GM19328 (cell line): ENCODE data around the gene CCDC141.

Experiments
- ATAC-seq: cut with Tn5 transposase; IDR thresholded peaks from one replicate; pipeline ENCODE4 v1.9.1; 2021; ENCODE audit warnings: mild to moderate bottlenecking, moderate library complexity; ENCODE audit not compliant: unreplicated experiment

Gene CCDC141

DNA sequence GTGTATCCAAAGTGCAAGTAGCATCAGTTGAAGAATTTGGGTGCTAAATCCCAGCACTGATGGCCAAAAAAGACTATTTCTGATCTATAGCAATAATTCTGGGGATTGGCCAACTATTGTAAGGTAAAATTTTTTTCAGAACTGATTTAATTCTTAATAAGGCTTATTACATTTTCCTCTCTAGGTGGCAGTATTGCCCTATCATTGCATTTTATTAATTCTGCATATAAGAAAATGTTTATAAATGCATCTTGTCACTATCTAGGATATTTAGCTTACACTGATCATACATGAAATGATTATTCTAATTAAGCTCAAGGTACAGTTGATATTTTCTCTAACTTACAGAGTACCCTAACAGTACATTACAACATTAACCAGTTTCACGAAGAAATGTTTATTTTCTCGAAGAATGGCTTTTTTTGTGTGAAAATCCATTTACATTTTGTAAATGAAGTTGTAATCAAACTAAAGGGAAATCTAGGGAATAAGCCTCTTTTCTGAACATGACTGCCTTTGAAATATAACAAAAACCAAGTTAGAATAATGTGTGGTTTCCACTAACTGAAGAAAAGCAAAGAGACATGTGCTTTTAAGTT lies 253.8 kb downstream of the CCDC141 start:
- ATAC-seq: no peak

DNA sequence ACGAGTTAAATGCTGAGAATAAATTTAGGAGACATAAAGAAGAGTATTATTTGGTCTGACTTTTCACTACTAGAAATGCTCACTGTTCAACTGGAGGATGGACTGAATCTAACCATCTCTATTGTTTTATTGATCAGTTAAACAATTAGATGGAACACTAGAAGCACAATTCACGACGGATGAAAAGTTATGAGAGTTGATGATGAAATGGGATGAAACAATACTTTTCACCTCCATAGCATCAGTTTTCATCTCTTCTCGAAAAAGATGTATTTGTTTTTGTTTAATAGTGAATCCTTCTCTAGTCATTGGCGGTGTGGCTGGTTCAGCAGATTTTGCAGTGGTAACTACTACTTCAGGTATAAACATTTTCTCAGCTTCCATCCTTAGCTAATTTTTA lies 262.0 kb downstream of the CCDC141 start:
- ATAC-seq: no peak

DNA sequence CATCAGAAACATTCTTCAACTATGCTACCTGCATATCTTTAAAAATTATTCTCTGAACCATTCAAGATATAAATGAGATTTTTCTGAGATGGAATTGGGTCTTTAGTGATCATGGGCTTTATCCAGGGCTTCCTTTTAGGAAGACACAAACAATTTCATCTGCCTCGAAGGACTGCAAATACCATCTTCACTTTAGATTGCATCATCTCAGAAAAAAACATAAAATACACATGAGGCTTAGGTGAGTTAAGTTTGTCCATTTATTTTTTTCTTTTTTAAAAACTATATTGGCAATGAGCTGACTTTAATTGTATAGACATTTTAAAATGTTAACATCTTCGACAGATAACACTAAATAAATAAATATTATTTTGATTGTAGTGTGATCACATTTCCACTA lies 262.8 kb downstream of the CCDC141 start:
- no peak for ATAC-seq

DNA sequence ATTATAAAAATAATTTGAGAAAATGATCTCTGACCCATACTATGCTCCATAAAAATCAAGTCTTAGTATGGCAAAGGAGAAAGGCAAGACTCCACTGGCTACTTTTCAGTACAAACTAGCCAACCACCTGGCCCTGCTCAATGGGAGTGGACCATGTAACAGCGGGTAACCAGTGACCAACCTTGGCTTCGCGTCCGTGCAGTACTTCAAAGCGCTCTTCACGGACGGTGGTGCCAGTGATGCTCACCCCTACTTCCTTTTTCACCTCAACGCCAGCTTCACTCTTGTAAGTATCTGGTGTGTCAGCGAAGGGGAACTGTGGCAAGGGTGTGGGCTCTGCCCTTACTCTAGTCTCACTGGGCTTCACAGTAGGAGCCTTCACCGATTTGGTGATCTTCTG lies 266.0 kb downstream of the CCDC141 start:
- ATAC-seq: no peak

DNA sequence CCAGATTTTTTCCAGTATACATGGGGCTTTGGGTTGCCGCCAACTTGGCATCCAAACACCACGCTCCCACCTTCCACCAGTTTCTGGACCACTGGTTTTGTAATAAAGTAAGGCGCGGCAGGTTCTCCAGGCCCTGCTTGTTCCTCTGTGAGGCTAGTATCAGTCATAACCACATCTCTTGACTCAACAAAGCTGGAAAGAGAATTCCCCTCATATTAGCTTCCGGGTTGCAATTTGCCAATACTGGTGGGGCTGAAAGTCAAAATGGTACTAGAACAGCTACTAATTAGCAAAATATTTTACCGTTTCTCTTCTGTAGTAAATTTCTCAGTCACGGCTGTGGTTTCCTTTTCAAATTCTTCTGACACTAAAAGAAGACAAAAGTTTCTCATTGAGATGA lies 267.7 kb downstream of the CCDC141 start:
- no peak for ATAC-seq
